K562 (cell line): ENCODE results near the gene TTLL3. TPM values are rescaled to one million over a fixed set of nuclear protein-coding genes. Genes with fewer than 3 reads are reported as not detected.

ENCODE experiments used
- BCL6 ChIP-seq: fragments of 250-450 bp; sonication (Bioruptor Pico); IDR thresholded peaks from 2 replicates; pipeline ENCODE4 v1.4.0; 2020
- DNMT1 ChIP-seq: fragments of 450-650 bp; IDR thresholded peaks from 2 replicates; pipeline ENCODE4 v1.6.1; 2016; ENCODE audit warnings: antibody characterized with exemption, mild to moderate bottlenecking
- EGR1 ChIP-seq: fragments of 450-650 bp; conservative IDR thresholded peaks from 2 replicates; pipeline ENCODE4 v1.6.1; 2017; ENCODE audit warnings: mild to moderate bottlenecking
- ELF1 ChIP-seq: fragments of 200-800 bp; sonication (Bioruptor generic); IDR thresholded peaks from 2 replicates; pipeline ENCODE4 v1.6.1; 2016; ENCODE audit warnings: missing genetic modification characterization, missing compliant biosample characterization
- EP400 ChIP-seq: fragments of 450-650 bp; IDR thresholded peaks from 2 replicates; pipeline ENCODE4 v1.6.1; 2017; ENCODE audit warnings: antibody characterized with exemption, mild to moderate bottlenecking, moderate library complexity
- FOXO4 ChIP-seq: fragments of 450-650 bp; formaldehyde crosslinking; IDR thresholded peaks from 2 replicates; pipeline ENCODE4 v1.4.0; 2020; ENCODE audit warnings: mild to moderate bottlenecking, moderate library complexity
- HNRNPL ChIP-seq: fragments of 200-400 bp; formaldehyde crosslinking; IDR thresholded peaks from 2 replicates; pipeline ENCODE4 v1.6.1; 2017; ENCODE audit warnings: low read depth, mild to moderate bottlenecking, low read length
- KAT8 ChIP-seq: fragments of 450-650 bp; IDR thresholded peaks from 2 replicates; pipeline ENCODE4 v1.6.1; 2016; ENCODE audit warnings: low read depth, mild to moderate bottlenecking
- MAFF ChIP-seq: IDR thresholded peaks from 2 replicates; pipeline ENCODE4 v1.6.1; 2012; ENCODE audit warnings: low read length, improper control_type of control experiment
- NCOR1 ChIP-seq: fragments of 450-650 bp; IDR thresholded peaks from 2 replicates; pipeline ENCODE4 v1.6.1; 2016; ENCODE audit warnings: mild to moderate bottlenecking, moderate library complexity
- NFIC ChIP-seq: fragments of 450-650 bp; IDR thresholded peaks from 2 replicates; pipeline ENCODE4 v1.6.1; 2017; ENCODE audit warnings: mild to moderate bottlenecking, inconsistent platforms
- PCBP2 ChIP-seq: fragments of 200-400 bp; formaldehyde crosslinking; IDR thresholded peaks from 2 replicates; pipeline ENCODE4 v1.6.1; 2018; ENCODE audit warnings: low read length, low read depth, mild to moderate bottlenecking, moderate library complexity; ENCODE audit not compliant: poor library complexity, severe bottlenecking
- PML ChIP-seq: IDR thresholded peaks from 2 replicates; pipeline ENCODE4 v1.6.1; 2012; ENCODE audit warnings: low read length, inconsistent platforms
- POLR2B ChIP-seq: fragments of 450-650 bp; IDR thresholded peaks from 2 replicates; pipeline ENCODE4 v1.6.1; 2018; ENCODE audit warnings: low read depth; ENCODE audit not compliant: partially characterized antibody
- RBBP5 ChIP-seq: fragments of 200-600 bp; sonication (generic); IDR thresholded peaks from 2 replicates; pipeline ENCODE4 v1.6.1; 2012; ENCODE audit warnings: borderline replicate concordance, mild to moderate bottlenecking, low read length, control low read depth, inconsistent platforms; ENCODE audit not compliant: insufficient read depth, poor library complexity, severe bottlenecking
- SMAD2 ChIP-seq: fragments of 150-350 bp; IDR thresholded peaks from 2 replicates; pipeline ENCODE4 v1.6.1; 2014; ENCODE audit warnings: low read depth, mild to moderate bottlenecking, low read length
- SMARCA4 ChIP-seq: fragments of 450-650 bp; IDR thresholded peaks from 2 replicates; pipeline ENCODE4 v1.6.1; 2016
- SPI1 ChIP-seq: IDR thresholded peaks from 2 replicates; pipeline ENCODE4 v1.6.1; 2011; ENCODE audit warnings: low read depth, low read length, control low read depth, borderline replicate concordance
- SRSF9 ChIP-seq: fragments of 200-400 bp; formaldehyde crosslinking; IDR thresholded peaks from 2 replicates; pipeline ENCODE4 v1.6.1; 2017; ENCODE audit warnings: low read depth, low read length, borderline replicate concordance
- VEZF1 ChIP-seq: fragments of 200-800 bp; sonication (Bioruptor generic); IDR thresholded peaks from 2 replicates; pipeline ENCODE4 v1.6.1; 2017; ENCODE audit warnings: missing genetic modification characterization, missing compliant biosample characterization
- ZBTB17 ChIP-seq: fragments of 450-650 bp; formaldehyde crosslinking; IDR thresholded peaks from 2 replicates; pipeline ENCODE4 v1.4.0; 2020; ENCODE audit warnings: mild to moderate bottlenecking
- ZBTB43 ChIP-seq: sonication (generic); formaldehyde crosslinking; IDR thresholded peaks from 2 replicates; pipeline ENCODE4 v1.8.0; 2023; ENCODE audit warnings: mild to moderate bottlenecking, missing genetic modification reagents
- ZFP30 ChIP-seq: fragments of 250-450 bp; sonication (Bioruptor Pico); IDR thresholded peaks from 2 replicates; pipeline ENCODE4 v1.8.0; 2022; ENCODE audit warnings: moderate library complexity, mild to moderate bottlenecking, inconsistent platforms, borderline replicate concordance
- ZKSCAN8 ChIP-seq: fragments of 200-800 bp; sonication (Bioruptor generic); IDR thresholded peaks from 2 replicates; pipeline ENCODE4 v1.6.1; 2016; ENCODE audit warnings: missing genetic modification characterization, missing compliant biosample characterization
- ZNF121 ChIP-seq: sonication (generic); formaldehyde crosslinking; conservative IDR thresholded peaks from 2 replicates; pipeline ENCODE4 v1.8.0; 2022; ENCODE audit warnings: missing genetic modification reagents
- ZNF384 ChIP-seq: IDR thresholded peaks from 2 replicates; pipeline ENCODE4 v1.6.1; 2012; ENCODE audit warnings: low read depth, low read length, improper control_type of control experiment
- ZNF57 ChIP-seq: fragments of 450-650 bp; formaldehyde crosslinking; IDR thresholded peaks from 2 replicates; pipeline ENCODE4 v1.4.0; 2020; ENCODE audit warnings: mild to moderate bottlenecking, moderate library complexity
- polyA plus RNA-seq, 8 experiments: library from polyadenylated mRNA; depleted of rRNA in 4 of 8; stranded (reverse) in 5 of 8; unstranded in 3 of 8; fragments of >200 nt; fragmentation: Nextera tagmentation in 2 of 8; fragmentation: Illumina TruSeq in 1 of 8; extraction: Ambion mirVana in 2 of 8; extraction: Trizol in 1 of 8; gene quantifications; 2 replicates each; pipeline versions ENCODE4 v1.2.1 to v1.2.3, GENCODE V29; 2011 to 2014; ENCODE audit warnings: inconsistent platforms in 1 of 8, missing spikeins in 1 of 8
- total RNA-seq, 7 experiments: library from RNA; depleted of rRNA in 6 of 7; stranded (reverse); fragments of >200 nt in 6 of 7; fragmentation: Illumina TruSeq in 2 of 7; extraction: Trizol in 2 of 7; gene quantifications; 2 replicates each; pipeline versions ENCODE4 v1.2.1 to v1.2.3, GENCODE V29; 2011 to 2021; ENCODE audit warnings: low replicate concordance in 1 of 7

Gene TTLL3
- total and polyA plus RNA-seq, 9 of the 15 experiments (the other 6 are each of a cell fraction or from before 2014, with no cell fraction given): 8.9 to 106 (median 33.2) TPM

GRCh38 chr3:9793161-9793781, 16.8 kb upstream of the TTLL3 start (continued):
- TF ChIP-seq PCBP2 (no peak), SMARCA4 (0 out of 2 replicates have a peak, but pooled peaks have one; percentile 6), ELF1 (tag) (peak; percentile 69), KAT8 (no peak), ZKSCAN8 (CRISPR knock-in tag) (no peak), PML (0 out of 2 replicates have a peak, but pooled peaks have one; percentile 0), NCOR1 (0 out of 2 replicates have a peak, but pooled peaks have one; percentile 35), POLR2B (peak; percentile 86), RBBP5 (no peak), MAFF (peak; percentile 1; the same call in 1 of the 2 replicates), SRSF9 (no peak), VEZF1 (CRISPR knock-in tag) (no peak), ZBTB17 (no peak), ZFP30 (CRISPR knock-in tag) (no peak), ZBTB43 (no peak; the same call in 1 of the 2 replicates), BCL6 (CRISPR knock-in tag) (no peak), EGR1 (no peak), HNRNPL (0 out of 2 replicates have a peak, but pooled peaks have one; percentile 39), ZNF121 (0 out of 2 replicates have a peak, but pooled peaks have one; percentile 6), FOXO4 (CRISPR knock-in tag) (no peak), ZNF384 (0 out of 2 replicates have a peak, but pooled peaks have one; percentile 6), SPI1 (peak; percentile 51; the same call in 1 of the 2 replicates), EP400 (peak; percentile 7; the same call in 1 of the 2 replicates), NFIC (peak; percentile 69), ZNF57 (CRISPR knock-in tag) (no peak), SMAD2 (0 out of 2 replicates have a peak, but pooled peaks have one; percentile 68), DNMT1 (0 out of 2 replicates have a peak, but pooled peaks have one; percentile 0)
